ENCODE data around the gene SOX6.

SOX6 gene

DNA sequence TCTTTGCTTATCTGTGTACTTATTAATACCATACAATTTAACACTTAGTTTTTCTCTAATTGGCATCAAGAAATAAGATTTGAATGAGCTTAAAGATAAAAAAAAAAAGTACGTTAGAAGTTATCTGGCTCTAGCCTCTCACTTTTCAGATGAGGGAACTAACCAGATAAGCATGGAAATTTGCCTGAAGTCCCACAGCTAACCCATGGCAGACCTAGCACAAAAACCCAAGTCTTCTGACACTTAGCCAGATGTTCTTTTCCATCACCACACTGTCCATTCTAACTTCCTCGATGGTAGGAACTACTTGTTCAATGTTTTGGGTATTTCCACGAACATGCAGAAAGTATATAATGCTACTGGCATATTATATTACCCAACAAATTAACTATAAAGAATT lies 7.4 kb upstream of the SOX6 start:
- no peak for DNase-seq

GRCh38 chr11:16361108-16361865 lies 4.9 kb upstream of the SOX6 start:
- no peak for DNase-seq

DNA sequence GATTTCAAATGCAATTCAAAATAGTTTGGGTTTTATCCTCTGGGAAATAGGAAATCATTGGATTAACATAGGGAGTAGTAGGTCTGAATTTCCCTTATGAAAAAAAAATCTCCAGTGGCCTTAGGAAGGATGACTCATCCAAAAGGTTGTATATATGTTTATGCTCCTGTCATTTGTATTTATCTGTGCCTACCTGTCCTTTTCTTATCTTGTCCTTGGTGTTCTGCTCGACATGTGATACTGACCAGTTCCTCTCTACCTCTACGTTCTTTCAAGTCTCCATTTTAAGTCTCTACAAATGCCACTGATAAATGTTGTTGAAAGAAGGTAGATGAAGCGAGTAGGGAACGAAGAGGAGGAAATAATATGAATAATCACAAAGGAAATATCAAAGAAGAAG lies 3.0 kb upstream of the SOX6 start:
- DNase-seq = no peak

GRCh38 chr11:16358726-16359125 lies 2.4 kb upstream of the SOX6 start:
- DNase-seq = no peak

- no peak for DNase-seq
These were observed 1.4 kb upstream of the SOX6 start for GRCh38 chr11:16357775-16358174.

DNA sequence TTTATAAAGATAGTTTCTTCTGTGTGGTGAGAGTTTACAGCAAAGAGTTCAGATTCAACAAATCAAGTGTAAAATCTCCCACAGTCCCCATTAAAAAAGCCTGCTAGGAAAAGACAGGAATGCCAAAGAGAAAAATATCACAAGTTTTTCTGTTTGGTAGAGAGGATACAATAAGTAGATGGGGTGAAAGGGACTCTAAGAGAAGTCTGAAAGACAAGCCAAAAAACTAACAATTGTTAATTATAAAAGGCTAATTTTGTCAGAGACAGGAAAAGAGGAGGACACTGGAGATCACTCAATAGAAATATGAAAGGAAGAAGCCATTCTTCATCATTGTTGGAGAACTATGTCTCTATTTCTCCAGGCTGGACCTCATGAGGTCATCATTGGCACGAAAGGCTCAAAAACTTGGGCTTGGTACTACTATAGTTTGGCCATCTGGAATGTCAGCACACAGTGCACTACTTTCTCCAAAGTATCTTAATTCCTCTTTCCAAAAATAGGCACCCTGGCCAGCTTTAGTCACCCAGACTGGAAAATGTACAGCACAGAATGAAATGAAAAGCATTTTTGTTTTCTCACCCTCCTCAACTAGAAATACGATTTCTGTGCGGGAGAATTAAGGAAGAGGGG lies 531 bp upstream of the SOX6 start:
- no peak for DNase-seq

DNA sequence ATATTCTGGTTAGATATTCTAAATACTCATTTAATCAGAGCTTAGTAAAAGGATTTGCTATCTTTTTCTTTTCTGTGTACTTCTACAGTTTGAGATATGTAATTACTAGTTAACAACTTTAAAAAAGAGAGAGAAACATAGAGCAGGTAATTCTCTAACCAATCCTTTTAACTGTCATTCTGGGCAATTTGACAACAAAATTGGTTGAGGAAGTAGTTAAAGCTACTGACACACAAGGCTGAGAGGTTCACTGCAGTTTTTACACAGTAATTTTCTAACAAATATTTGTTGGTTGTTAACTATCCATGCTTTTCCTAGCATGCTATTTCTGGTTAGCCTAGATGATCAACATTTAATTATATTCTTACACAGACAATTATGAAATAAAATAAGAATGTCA lies 3.6 kb downstream of the SOX6 start:
- DNase-seq = no peak

- no peak for DNase-seq
These were observed 6.2 kb downstream of the SOX6 start for GRCh38 chr11:16350125-16350524.

GRCh38 chr11:16347928-16348685 lies 8.2 kb downstream of the SOX6 start:
- DNase-seq = no peak

DNA sequence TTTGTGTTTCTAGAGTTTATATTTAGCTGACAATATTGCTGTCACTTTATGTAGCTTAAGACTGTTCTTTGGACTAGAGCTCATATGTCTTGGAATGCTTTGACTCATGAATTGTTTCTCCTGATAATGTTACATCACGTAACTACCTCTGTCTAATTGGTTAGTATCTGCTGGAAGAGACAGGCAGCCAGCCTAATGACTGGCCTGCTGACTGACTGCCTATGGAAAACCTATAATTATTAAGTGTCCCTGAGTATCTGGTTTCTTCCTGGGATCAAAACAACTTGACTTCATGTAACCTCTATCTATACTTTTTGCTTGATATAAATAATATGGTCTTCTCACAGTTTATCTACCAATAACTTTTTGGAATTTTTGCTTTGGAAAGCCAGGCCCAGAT lies 9.4 kb downstream of the SOX6 start:
- DNase-seq = no peak

GRCh38 chr11:16341853-16342252 lies 14.5 kb downstream of the SOX6 start:
- no peak for DNase-seq

DNA sequence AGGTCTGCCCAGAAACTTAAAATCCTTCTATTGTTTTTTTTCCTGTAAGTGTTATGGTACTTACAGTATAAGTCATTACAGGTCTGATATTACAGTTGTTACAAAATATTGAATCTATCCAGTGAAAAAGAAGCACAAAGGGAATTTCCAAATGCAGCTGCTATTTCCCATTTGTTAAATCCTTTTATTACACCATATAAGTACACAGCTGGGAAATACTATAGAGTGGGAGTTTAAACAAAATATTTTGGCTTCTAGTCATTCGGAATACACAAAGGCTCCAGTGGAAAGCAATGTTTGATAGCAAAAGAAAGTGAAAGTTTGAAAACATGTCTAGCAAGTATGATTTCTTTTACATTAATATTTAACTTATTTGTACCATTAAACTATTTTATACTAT lies 18.0 kb downstream of the SOX6 start:
- DNase-seq = no peak

DNA sequence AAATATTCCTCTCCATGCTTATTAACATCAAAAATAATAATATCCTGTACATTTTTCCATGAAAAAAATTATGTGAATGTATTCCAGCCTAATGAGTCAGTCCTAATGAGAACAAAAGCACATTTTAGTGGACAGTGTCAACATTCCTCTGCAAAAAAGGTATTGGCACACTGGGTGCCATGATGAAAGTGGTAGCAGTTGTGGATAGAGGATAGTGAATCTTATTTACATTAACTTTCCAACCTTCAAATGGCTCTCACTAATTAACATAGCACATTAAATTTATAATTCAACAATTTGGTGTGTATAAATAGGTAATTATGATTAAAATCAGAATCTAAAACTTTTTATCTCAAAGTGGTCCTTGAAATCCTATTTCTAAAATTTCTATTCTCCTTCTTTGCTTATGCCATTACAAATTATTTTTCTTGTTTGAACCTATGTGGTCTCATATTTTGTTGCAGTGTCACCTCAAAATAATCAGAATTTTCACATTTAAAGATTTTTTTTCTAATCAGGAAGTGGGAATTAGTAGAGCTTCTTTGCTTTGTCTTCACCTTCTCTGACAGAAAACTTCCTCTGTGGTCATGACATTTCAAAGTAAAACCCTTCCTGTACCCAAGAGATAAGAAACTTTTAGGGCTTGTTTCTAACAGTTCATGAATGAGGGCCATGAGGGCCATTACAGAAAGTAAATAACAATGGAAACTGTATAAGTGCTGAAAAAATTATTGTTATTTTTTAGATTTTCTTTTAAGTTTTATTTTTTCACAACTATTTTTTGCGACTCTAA lies 18.7 kb downstream of the SOX6 start:
- DNase-seq = no peak

- DNase-seq = no peak
These were observed 19.6 kb downstream of the SOX6 start for GRCh38 chr11:16336721-16337120.

DNA sequence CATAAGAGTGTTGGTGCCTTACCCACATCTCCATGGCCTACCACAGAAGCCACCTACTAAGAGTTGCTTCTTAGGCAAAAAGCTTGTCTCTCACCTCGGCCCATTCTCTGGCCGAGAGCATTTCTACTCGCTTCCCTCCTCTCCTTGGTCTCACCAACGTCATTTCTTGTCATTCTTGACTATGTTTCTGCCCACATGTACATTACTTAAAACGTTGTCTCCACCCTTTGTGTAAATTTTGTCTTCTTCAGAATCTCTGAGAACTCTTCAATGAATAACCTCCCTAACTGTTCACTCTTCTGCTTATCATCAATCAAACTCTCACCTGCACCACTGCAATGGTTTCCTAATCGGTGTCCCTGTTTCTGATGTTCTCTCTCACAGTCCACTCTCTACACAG lies 20.1 kb downstream of the SOX6 start:
- no peak for DNase-seq

- DNase-seq = no peak
These were observed 20.9 kb downstream of the SOX6 start for GRCh38 chr11:16335236-16335962.

GRCh38 chr11:16326679-16327297 lies 29.6 kb downstream of the SOX6 start:
- no peak for DNase-seq

GRCh38 chr11:16322190-16322589 lies 34.2 kb downstream of the SOX6 start:
- no peak for DNase-seq

DNA sequence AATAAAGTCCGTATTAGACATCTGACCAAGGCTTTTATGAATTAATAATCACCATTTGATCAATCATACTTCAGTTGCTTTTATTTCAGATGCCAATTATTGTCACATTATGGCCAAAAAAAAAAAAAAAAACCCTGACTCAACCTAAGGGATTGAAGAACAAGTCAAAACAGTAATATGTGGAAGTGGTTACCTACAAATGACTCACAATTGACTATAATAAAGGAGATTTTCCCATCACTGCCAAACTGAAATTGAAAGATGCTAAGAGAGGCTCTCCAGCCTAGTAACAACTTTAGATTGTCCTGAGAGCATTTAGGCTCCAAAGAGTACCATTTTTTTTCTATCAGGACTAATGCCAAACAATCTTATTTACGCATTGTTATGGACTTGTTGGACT lies 35.2 kb downstream of the SOX6 start:
- DNase-seq = no peak

GRCh38 chr11:16318320-16318719 lies 38.0 kb downstream of the SOX6 start:
- no peak for DNase-seq

GRCh38 chr11:16317712-16318111 lies 38.6 kb downstream of the SOX6 start:
- DNase-seq = no peak

DNA sequence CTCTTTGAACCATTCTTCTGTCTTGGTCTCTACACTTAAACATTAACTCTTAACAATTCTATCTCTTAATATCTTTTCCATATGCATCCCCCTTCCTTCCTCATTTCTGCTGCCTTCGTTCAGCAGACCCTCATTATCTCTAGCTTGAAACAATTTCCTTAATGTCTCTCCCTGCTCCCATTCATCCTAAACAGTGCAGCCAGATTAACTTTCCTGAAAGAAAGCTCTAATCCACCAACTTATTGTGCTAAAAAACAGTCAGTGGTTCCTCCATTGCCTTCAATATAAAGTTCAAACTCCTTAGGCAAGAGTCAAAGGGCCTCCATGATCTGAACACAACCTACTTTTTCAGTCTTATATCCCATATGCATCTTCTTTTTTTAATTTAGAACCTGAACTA lies 42.5 kb downstream of the SOX6 start:
- no peak for DNase-seq

All from T-helper 9 cell (primary cell).